Neural cell (in vitro differentiated cells): ENCODE measurements around the gene ASIP. TPM values are rescaled to one million over a fixed set of nuclear protein-coding genes. Genes with fewer than 3 reads are reported as not detected.
A peak's percentile ranks its signal among the peaks of the same experiment; 100 is the strongest.

ENCODE experiments used
- H2AFZ ChIP-seq: fragments of 200-600, 300-800 bp; sonication (generic), shearing (Covaris generic); 2 replicates; pipeline ENCODE4 v1.6.0; 2014; ENCODE audit warnings: low read depth, mild to moderate bottlenecking, antibody characterized with exemption, low read length, moderate library complexity
- H3F3A ChIP-seq: fragments of 200-600 bp; shearing (Covaris generic); 2 replicates; pipeline ENCODE4 v1.6.1; 2016; ENCODE audit warnings: mild to moderate bottlenecking, moderate library complexity, mixed read lengths, antibody characterized with exemption, low read length; ENCODE audit not compliant: insufficient read depth, poor library complexity, severe bottlenecking
- H3K27ac ChIP-seq: fragments of 200-600, 300-800 bp; sonication (generic), shearing (Covaris generic); 2 replicates; pipeline ENCODE4 v1.5.1; 2014; ENCODE audit warnings: mild to moderate bottlenecking, low read length, moderate library complexity
- H3K27me3 ChIP-seq: fragments of 300-800, 200-600 bp; sonication (generic), shearing (Covaris generic); 2 replicates; pipeline ENCODE4 v1.6.0; 2014; ENCODE audit warnings: mild to moderate bottlenecking, low read depth, low read length, moderate library complexity; ENCODE audit not compliant: insufficient read depth
- H3K36me3 ChIP-seq: fragments of 300-800, 200-600 bp; sonication (generic), shearing (Covaris generic); 2 replicates; pipeline ENCODE4 v1.5.1; 2014; ENCODE audit warnings: mild to moderate bottlenecking, antibody characterized with exemption, low read length, moderate library complexity; ENCODE audit not compliant: insufficient read depth
- H3K4me2 ChIP-seq: fragments of 300-800, 200-600 bp; sonication (generic), shearing (Covaris generic); 2 replicates; pipeline ENCODE4 v1.6.0; 2014; ENCODE audit warnings: mild to moderate bottlenecking, low read length
- H3K4me3 ChIP-seq: fragments of 300-800, 200-600 bp; sonication (generic), shearing (Covaris generic); 2 replicates; pipeline ENCODE4 v1.5.1; 2014; ENCODE audit warnings: mild to moderate bottlenecking, low read length, moderate library complexity
- H3K79me2 ChIP-seq: fragments of 200-600 bp; shearing (Covaris generic); replicated peaks from 2 replicates; pipeline ENCODE4 v1.6.0; 2014; ENCODE audit warnings: mild to moderate bottlenecking, low read length, moderate library complexity; ENCODE audit not compliant: insufficient read depth
- H3K9ac ChIP-seq: fragments of 300-800, 200-600 bp; sonication (generic), shearing (Covaris generic); 2 replicates; pipeline ENCODE4 v1.6.1; 2016; ENCODE audit warnings: mild to moderate bottlenecking, low read length, mixed read lengths
- H3K9me2 ChIP-seq: fragments of 200-600 bp; shearing (Covaris generic); 2 replicates; pipeline ENCODE4 v1.6.1; 2016; ENCODE audit warnings: mild to moderate bottlenecking, low read length, mixed read lengths; ENCODE audit not compliant: insufficient read depth
- H3K9me3 ChIP-seq: fragments of 200-600, 300-800 bp; sonication (generic), shearing (Covaris generic); 2 replicates; pipeline ENCODE4 v1.6.1; 2016; ENCODE audit warnings: mild to moderate bottlenecking, mixed run types, low read length, moderate library complexity, mixed read lengths
- H4K20me1 ChIP-seq: fragments of 200-600 bp; shearing (Covaris generic); 2 replicates; pipeline ENCODE4 v1.6.1; 2016; ENCODE audit warnings: mild to moderate bottlenecking, mixed run types; ENCODE audit not compliant: insufficient read depth
- EP300 ChIP-seq: fragments of 450-650 bp; conservative IDR thresholded peaks from 2 replicates; pipeline ENCODE4 v1.6.1; 2014; ENCODE audit warnings: antibody characterized with exemption, mild to moderate bottlenecking, moderate library complexity; ENCODE audit not compliant: poor library complexity, severe bottlenecking
- EZH2 ChIP-seq: fragments of 200-600, 300-800 bp; shearing (Covaris generic), sonication (generic); IDR thresholded peaks from 2 replicates; pipeline ENCODE4 v1.6.1; 2014; ENCODE audit warnings: antibody characterized with exemption, low read length, borderline replicate concordance, mild to moderate bottlenecking; ENCODE audit not compliant: insufficient read depth, poor library complexity, severe bottlenecking
- MXI1 ChIP-seq: fragments of 450-650 bp; conservative IDR thresholded peaks from 2 replicates; pipeline ENCODE4 v1.6.1; 2014; ENCODE audit warnings: antibody characterized with exemption, mild to moderate bottlenecking; ENCODE audit not compliant: poor library complexity, severe bottlenecking
- POLR2AphosphoS5 ChIP-seq: IDR thresholded peaks from 2 replicates; pipeline ENCODE4 v1.6.1; 2012
- RAD21 ChIP-seq: fragments of 450-650 bp; conservative IDR thresholded peaks from 2 replicates; pipeline ENCODE4 v1.6.1; 2014; ENCODE audit warnings: antibody characterized with exemption, mild to moderate bottlenecking, moderate library complexity
- SMC3 ChIP-seq: fragments of 450-650 bp; conservative IDR thresholded peaks from 2 replicates; pipeline ENCODE4 v1.6.1; 2014; ENCODE audit warnings: antibody characterized with exemption, mild to moderate bottlenecking, moderate library complexity; ENCODE audit not compliant: poor library complexity
- TAF1 ChIP-seq: IDR thresholded peaks from 2 replicates; pipeline ENCODE4 v1.6.1; 2012; ENCODE audit warnings: low read depth
- polyA plus RNA-seq: library from polyadenylated mRNA; depleted of rRNA; stranded (reverse); fragments of >200 nt; gene quantifications from 2 replicates; pipeline ENCODE4 v1.2.3, GENCODE V29; 2014
- TF ChIP-seq, protein P1 (sequence below): fragments of 450-650 bp; IDR thresholded peaks from 2 replicates; pipeline ENCODE4 v1.5.1; 2014; ENCODE audit warnings: antibody characterized with exemption, mild to moderate bottlenecking, moderate library complexity; ENCODE audit not compliant: poor library complexity, severe bottlenecking
- TF ChIP-seq, protein P2 (sequence below): IDR thresholded peaks from 2 replicates; pipeline ENCODE4 v1.6.1; 2012; ENCODE audit warnings: borderline replicate concordance

The ASIP gene
- polyA plus RNA-seq, 1 donor from 2014 or later, result not detected

DNA sequence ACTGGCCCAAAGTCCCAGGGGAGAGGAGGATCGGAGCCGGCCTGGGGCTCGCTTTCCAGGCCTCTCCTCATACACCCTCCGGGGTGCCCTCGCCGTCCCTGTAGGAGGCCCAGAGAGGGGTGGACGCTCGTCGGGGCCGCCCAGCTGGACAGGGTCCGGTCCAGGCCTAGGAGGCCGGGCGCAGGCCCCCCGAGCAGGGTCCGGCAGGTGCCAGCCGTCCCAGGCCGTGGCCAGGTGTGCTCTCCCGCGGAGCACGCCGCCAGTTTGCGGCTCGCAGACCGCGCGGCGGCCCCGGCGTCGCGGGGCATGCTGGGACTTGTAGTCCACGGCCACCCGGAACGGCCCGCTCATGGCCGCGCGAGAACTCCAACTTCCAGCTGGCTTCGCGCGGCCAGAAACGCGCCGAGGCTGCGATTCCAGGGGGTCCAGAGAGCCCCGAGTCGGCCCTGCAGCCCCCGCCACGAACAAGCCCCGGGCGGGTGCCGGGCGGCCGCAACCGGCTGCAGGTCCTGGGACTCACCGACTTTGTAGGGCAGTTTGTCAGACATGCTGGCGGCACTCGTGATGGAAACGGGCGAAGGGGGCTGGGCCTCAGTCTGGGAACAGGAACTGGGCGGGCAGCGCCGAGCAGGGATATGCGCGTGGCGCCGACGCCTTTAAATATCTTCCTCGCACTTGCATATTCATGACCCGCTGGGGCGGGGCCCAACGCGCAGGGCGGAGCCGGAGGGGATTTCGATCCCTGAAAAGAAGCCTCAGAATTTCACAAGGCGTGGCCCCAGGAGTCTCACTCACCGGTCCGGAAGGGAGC, 61.7 kb downstream of the ASIP start, which contains the start of gene AHCY:
AHCY (minus strand) TSS at position 633 of the 811 bp plus-strand sequence; CDS start at position 548, 85 bp downstream.
- Histone ChIP-seq H3K4me3 (peak within 1 kb of the TSS; percentile 99), H3K27ac (peak within 1 kb of the TSS; percentile 81), H3K4me2 (peak within 1 kb of the TSS; percentile 94), H3K9me2 (no peaks in the 10 kb centered on the region), H3F3A (no peaks in the 10 kb centered on the region), H3K9ac (peak within 1 kb of the TSS; percentile 82), H3K79me2 (peaks cover 16% of the 10 kb centered on the region), H3K27me3 (no peaks in the 10 kb centered on the region), H3K9me3 (no peaks in the 10 kb centered on the region), H4K20me1 (no peaks in the 10 kb centered on the region), H2AFZ (peak within 1 kb of the TSS; percentile 85), H3K36me3 (no peaks in the 10 kb centered on the region)
- TF ChIP-seq EZH2 (no peak), POLR2AphosphoS5 (peak; percentile 71), EP300 (no peak), RAD21 (peak; percentile 18), TAF1 (no peak), MXI1 (peak; percentile 98), SMC3 (peak; percentile 43)
- TF ChIP-seq, protein P1, sequence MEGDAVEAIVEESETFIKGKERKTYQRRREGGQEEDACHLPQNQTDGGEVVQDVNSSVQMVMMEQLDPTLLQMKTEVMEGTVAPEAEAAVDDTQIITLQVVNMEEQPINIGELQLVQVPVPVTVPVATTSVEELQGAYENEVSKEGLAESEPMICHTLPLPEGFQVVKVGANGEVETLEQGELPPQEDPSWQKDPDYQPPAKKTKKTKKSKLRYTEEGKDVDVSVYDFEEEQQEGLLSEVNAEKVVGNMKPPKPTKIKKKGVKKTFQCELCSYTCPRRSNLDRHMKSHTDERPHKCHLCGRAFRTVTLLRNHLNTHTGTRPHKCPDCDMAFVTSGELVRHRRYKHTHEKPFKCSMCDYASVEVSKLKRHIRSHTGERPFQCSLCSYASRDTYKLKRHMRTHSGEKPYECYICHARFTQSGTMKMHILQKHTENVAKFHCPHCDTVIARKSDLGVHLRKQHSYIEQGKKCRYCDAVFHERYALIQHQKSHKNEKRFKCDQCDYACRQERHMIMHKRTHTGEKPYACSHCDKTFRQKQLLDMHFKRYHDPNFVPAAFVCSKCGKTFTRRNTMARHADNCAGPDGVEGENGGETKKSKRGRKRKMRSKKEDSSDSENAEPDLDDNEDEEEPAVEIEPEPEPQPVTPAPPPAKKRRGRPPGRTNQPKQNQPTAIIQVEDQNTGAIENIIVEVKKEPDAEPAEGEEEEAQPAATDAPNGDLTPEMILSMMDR, result peak; percentile 47
- TF ChIP-seq, protein P2, sequence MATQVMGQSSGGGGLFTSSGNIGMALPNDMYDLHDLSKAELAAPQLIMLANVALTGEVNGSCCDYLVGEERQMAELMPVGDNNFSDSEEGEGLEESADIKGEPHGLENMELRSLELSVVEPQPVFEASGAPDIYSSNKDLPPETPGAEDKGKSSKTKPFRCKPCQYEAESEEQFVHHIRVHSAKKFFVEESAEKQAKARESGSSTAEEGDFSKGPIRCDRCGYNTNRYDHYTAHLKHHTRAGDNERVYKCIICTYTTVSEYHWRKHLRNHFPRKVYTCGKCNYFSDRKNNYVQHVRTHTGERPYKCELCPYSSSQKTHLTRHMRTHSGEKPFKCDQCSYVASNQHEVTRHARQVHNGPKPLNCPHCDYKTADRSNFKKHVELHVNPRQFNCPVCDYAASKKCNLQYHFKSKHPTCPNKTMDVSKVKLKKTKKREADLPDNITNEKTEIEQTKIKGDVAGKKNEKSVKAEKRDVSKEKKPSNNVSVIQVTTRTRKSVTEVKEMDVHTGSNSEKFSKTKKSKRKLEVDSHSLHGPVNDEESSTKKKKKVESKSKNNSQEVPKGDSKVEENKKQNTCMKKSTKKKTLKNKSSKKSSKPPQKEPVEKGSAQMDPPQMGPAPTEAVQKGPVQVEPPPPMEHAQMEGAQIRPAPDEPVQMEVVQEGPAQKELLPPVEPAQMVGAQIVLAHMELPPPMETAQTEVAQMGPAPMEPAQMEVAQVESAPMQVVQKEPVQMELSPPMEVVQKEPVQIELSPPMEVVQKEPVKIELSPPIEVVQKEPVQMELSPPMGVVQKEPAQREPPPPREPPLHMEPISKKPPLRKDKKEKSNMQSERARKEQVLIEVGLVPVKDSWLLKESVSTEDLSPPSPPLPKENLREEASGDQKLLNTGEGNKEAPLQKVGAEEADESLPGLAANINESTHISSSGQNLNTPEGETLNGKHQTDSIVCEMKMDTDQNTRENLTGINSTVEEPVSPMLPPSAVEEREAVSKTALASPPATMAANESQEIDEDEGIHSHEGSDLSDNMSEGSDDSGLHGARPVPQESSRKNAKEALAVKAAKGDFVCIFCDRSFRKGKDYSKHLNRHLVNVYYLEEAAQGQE, result peak; percentile 4

DNA sequence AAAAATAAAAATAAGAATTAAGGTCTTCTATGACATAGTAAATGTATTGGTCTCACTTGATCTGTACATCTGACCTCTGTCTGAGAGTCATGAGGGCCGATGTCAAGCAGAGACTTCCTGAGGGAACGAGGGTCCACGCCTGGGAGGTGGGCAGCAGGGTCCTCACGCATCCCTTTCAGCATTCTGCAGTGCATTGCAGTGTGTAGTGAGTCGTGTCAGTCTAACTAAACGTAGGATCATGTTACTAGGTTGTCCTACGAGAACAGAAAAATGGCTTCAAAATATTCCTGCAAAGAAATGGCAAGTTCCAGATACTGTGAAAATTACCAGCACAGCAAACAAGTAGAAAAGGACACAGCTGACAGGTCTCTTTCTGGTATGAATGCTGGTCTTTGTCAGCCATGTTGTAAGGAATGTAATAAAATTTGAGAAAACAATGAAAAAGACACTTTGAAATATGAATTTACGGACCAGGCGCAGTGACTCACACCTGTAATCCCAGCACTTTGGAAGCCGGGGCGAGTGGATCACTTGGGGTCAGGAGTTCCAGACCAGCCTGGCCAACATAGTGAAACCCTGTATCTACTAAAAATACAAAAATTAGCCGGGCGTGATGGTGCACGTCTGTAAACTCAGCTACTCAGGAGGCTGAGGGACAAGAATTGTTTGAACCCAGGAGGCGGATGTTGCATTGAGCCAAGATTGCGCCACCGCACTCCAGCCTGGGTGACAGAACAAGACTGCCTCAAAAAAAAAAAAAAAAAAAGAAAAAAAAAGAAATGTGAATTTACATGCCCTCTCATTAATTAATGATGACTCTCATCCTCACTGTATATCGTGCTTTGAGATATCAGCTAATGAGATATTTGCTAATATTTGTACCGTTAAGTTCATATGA, 64.4 kb downstream of the ASIP start:
- Histone ChIP-seq H3K79me2 (peaks cover 14% of the 10 kb centered on the region), H3K27me3 (no peaks in the 10 kb centered on the region), H3F3A (no peaks in the 10 kb centered on the region), H4K20me1 (no peaks in the 10 kb centered on the region), H3K9ac (no peak overlapping the region), H2AFZ (no peak overlapping the region), H3K4me3 (no peak overlapping the region), H3K9me3 (no peaks in the 10 kb centered on the region), H3K4me2 (no peak overlapping the region), H3K36me3 (no peaks in the 10 kb centered on the region), H3K9me2 (no peaks in the 10 kb centered on the region), H3K27ac (no peak overlapping the region)
- TF ChIP-seq MXI1, result no peak
- no peak for TF ChIP-seq TAF1
- no peak for TF ChIP-seq EP300
- no peak for TF ChIP-seq EZH2
- TF ChIP-seq, protein P1, result no peak
- no peak for TF ChIP-seq RAD21
- TF ChIP-seq POLR2AphosphoS5, result no peak
- TF ChIP-seq, protein P2, result no peak
- no peak for TF ChIP-seq SMC3
